ENCODE measurements around the gene RUFY4. TPM values are rescaled to one million over a fixed set of nuclear protein-coding genes. Genes with fewer than 3 reads are reported as not detected.

RUFY4 gene
- total and polyA plus RNA-seq, 2 donors (not counting 3 experiments of a cell fraction or from before 2014, with no cell fraction given): not detected

- no TSS peak for BruUV-seq (replicated peaks)
- H3K27ac ChIP-seq (ENCODE audit: insufficient read depth, low read depth, low read length): no peak overlapping the region
Measured at GRCh38 chr2:218081063-218081462, 12.0 kb downstream of the RUFY4 start.

More at GRCh38 chr2:218081063-218081462, 12.0 kb downstream of the RUFY4 start:
- Histone ChIP-seq H4K20me1 (replicated peaks; ENCODE audit: control insufficient read depth, extremely low read depth, insufficient read depth, low read length) (no peaks in the 10 kb centered on the region), H3K9me1 (replicated peaks; ENCODE audit: control insufficient read depth, extremely low read depth, insufficient read depth, low read length) (no peaks in the 10 kb centered on the region), H3K79me2 (ENCODE audit: control insufficient read depth, insufficient read depth, low read length) (no peaks in the 10 kb centered on the region), H3K36me3 (ENCODE audit: control insufficient read depth in 2 of 2, extremely low read depth in 1 of 2, insufficient read depth in 2 of 2, low read length in 2 of 2) (no peaks in the 10 kb centered on the region), H2AFZ (ENCODE audit: low read depth, low read length) (no peak overlapping the region), H3K9ac (replicated peaks; ENCODE audit: extremely low read depth, insufficient read depth, low read length) (no peak overlapping the region), H3K4me1 (ENCODE audit: control insufficient read depth, extremely low read depth, insufficient read depth, low read length) (no peaks in the 10 kb centered on the region), H3K4me2 (ENCODE audit: insufficient read depth, low read length) (no peak overlapping the region), H3K9me3 (replicated peaks; ENCODE audit: control insufficient read depth, insufficient read depth, low read length) (no peaks in the 10 kb centered on the region), H3K4me3 (replicated peaks in 1 of 3; ENCODE audit: insufficient read depth in 1 of 3, low read depth in 1 of 3, low read length in 3 of 3) (no peak overlapping the region), H3K27me3 (ENCODE audit: control insufficient read depth in 2 of 2, insufficient read depth in 2 of 2, low read length in 2 of 2) (peaks cover 0 to 4% of the 10 kb centered on the region in 2 experiments)
- POLR2A ChIA-PET: no interaction called here
- intact Hi-C loops (cut with micrococcal nuclease): no loop called here
- DNase-seq (ENCODE audit: low read depth, low spot score) (no peak), FAIRE-seq (no peak)
- TF ChIP-seq GATA2 (IDR thresholded peaks at IDR 0.05; ENCODE audit: insufficient read depth, insufficient read length, low read depth, low read length) (no peak), FOS (IDR thresholded peaks at IDR 0.05; ENCODE audit: borderline replicate concordance, insufficient read depth, low read length) (no peak), JUN (IDR thresholded peaks at IDR 0.05; ENCODE audit: borderline replicate concordance, insufficient read depth, insufficient read length, low read depth) (no peak), CTCF (IDR thresholded peaks at IDR 0.05; ENCODE audit: extremely low read depth in 1 of 2, insufficient read depth in 1 of 2, low read depth in 1 of 2, low read length in 2 of 2) (no peak), MAX (IDR thresholded peaks at IDR 0.05; ENCODE audit: insufficient read depth, insufficient read length) (no peak), POLR2A (IDR thresholded peaks at IDR 0.05; ENCODE audit: low read depth, low read length) (no peak), EZH2 (IDR thresholded peaks at IDR 0.05; ENCODE audit: borderline replicate concordance, low read depth, low read length, severe bottlenecking) (no peak), POLR2AphosphoS5 (IDR thresholded peaks at IDR 0.05; ENCODE audit: insufficient read depth, low read depth, low read length) (no peak), MYC (IDR thresholded peaks at IDR 0.05; ENCODE audit: low read depth, low read length) (no peak)
- dilution Hi-C loops (cut with MboI; ENCODE audit: extremely low pct_ligation_motif_present, low sequenced_read_pairs): no loop called here
- CTCF ChIA-PET: interaction anchor here (0.9 to 3.7 kb wide), 2 partner anchors 12 to 295 kb away, joined by 4 to 22 read pairs; partner anchors contain the start of gene RUFY4

All from endothelial cell of umbilical vein (primary cell).